Hypothalamus (tissue), 51 donors: ENCODE results near the gene PRAF2.
A peak's percentile ranks its signal among the peaks of the same experiment; 100 is the strongest.

Experiments used
- DNase-seq, 51 donors: peaks; one replicate each; lab custom pipeline; 2025; lab: John Stamatoyannopoulos, UW

Gene PRAF2, protein sequence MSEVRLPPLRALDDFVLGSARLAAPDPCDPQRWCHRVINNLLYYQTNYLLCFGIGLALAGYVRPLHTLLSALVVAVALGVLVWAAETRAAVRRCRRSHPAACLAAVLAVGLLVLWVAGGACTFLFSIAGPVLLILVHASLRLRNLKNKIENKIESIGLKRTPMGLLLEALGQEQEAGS

DNA sequence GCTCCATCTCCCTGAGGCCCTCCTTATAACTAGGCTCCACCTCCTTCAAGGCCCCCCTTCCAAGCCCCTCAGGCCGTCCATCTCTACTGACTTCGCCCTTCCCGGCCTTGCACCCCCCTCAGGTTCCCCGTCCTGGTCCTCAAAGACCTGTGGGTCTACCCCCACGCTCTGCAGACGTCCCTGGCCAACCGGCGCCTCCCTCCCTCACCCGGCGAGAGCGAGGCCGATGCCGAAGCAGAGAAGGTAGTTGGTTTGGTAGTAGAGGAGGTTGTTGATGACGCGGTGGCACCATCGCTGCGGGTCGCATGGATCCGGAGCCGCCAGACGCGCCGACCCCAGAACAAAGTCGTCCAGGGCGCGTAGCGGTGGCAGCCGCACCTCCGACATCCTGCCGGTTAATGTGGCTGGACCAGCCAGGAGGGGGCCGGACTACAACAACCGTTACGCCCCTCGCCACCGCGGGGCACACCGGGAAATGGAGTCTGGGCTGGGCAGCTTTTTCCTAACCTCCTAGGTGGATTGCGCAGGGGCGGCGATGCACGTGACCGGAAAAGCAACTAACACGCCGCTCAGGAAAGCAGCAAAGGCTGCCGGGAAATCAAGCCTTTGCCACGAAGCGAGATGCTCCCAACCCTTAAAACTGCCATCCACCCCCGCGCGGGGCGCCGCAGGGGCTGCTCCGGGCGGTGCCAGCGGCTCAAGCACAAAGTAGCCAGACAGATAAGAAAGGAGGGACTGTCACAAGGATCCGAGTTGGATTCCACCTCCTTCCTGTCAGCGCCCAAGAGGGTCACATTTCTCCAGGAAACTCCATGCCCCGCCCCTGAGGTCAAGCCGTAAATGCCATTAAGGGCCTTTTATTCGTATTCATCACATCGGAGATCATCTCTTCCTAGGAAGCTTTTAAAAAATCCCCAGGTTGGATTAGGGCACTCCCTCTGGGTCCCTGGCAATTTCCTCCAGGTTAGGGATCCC is at the start of gene PRAF2:
Gene PRAF2 (minus strand): TSS at position 402 of the 975 bp plus-strand sequence. CDS start 15 bp downstream, at position 387.
- DNase-seq: peak; percentile 40 to 93 (median 86)

GRCh38 chrX:49122499-49122898 is 48.7 kb upstream of the PRAF2 start:
- no peak for DNase-seq

GRCh38 chrX:49120091-49120490 is 46.3 kb upstream of the PRAF2 start:
- no peak for DNase-seq

- no peak for DNase-seq
These were observed 43.8 kb upstream of the PRAF2 start for GRCh38 chrX:49117581-49117980.

GRCh38 chrX:49116716-49117115 is 42.9 kb upstream of the PRAF2 start:
- DNase-seq: no peak

GRCh38 chrX:49116076-49116475 is 42.3 kb upstream of the PRAF2 start:
- no peak for DNase-seq

DNA sequence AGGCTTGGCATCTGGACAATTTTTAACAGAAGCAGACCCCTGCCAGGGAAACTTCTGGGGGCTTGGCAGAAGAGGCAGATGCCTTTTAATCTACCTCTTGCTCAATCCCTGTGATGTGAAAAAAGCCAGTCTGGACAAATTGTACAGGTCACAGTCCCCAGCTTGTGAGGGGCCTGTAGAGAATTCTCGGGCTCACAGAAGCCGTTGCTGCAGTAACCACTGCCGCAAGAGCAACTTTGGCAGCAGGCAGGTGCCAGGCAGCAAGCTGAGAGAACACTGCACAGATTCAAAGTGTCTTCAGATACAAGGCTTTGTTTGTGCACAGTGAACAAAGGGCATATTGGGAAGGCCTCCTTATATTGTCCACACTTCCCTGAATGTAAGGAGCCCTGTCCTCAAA is 38.0 kb upstream of the PRAF2 start:
- DNase-seq: peak in 42 of 51 donors; percentile 5 to 83 (median 44)

DNA sequence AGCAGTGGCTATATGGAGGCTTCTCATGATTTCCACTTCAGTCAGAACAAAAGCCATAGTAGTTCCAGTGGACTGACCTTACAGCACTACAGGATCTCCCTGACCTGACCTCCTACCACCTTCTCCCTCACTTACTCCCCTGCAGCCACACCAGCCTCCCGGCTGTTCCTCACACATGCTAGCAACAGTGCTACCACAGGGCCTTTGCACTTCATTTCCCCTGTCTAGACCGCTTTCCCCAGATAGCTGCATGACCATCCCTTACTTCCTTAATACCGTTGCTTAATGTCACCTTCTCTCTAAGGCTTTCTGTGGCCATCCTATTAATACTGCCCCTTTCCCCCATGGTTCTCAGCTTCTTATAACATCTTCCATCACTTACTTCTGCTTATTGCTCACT is 36.6 kb upstream of the PRAF2 start:
- no peak for DNase-seq

- DNase-seq: no peak
These were observed 34.8 kb upstream of the PRAF2 start for GRCh38 chrX:49108641-49109040.

DNA sequence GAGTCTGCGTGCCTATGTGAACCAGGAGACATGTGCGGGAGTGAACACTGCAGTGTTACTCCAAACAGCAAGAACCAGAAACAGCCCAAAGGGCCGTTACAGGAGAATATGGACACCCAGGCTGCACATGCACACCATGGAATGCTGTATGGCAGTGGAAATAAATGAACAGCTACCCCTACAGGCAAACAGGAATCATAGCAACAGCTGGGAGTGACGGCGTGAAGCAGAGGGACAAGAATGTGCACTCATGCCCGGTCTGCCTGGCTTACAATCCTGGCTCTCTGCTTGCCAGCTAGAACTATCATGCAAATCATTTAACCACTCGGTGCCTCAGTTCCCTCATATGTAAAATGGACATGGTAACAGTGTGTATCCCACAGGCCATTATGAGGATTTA is 33.1 kb upstream of the PRAF2 start:
- peak in 34 of 51 donors; percentile 0 to 48 (median 6) for DNase-seq

DNA sequence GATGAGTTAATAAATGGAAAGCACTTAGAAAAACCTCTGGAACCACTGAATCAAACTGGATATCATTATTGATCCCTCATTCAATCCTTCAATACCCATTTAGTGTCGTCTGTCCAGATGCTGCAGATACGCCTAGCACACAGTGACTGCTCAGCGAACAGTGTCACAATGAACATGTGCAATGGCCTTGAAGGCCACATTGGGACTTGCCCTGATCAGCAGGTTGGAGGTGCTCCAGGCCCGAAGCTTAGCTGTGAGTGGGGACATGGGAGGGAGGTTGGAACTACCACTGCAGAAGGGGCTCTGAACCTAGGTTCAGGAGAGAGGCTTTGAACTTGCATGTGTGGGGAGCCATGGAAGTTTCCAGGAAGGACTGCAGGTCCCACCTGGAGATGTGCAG is 32.5 kb upstream of the PRAF2 start:
- DNase-seq: no peak

GRCh38 chrX:49103637-49104036 is 29.8 kb upstream of the PRAF2 start:
- no peak for DNase-seq

DNA sequence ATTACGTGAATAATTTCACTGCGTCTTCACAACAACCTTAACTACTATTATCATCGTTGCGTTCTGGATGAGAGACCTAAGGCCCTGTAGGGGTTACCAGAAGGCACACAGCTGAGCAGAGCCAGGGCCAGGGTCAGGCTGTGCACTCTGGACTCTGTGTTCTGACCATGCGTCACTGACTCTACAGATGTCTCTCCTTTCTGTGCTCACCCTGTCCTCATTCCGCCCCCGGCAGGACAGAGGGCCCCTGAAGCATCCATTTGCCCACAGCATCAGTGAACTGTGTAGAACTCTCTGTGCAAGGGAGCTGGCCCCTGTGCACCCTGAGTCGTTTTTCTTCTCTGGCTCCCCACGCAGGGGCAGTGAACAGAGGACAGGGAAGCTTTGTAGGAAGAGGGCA is 28.4 kb upstream of the PRAF2 start:
- no peak for DNase-seq

- peak in 3 of 51 donors; percentile 0 to 26 (median 12) for DNase-seq
These were observed 27.8 kb upstream of the PRAF2 start for GRCh38 chrX:49101629-49101984.

- DNase-seq: peak; percentile 37 to 92 (median 81)
These were observed 27.2 kb upstream of the PRAF2 start for GRCh38 chrX:49100704-49101628.

DNA sequence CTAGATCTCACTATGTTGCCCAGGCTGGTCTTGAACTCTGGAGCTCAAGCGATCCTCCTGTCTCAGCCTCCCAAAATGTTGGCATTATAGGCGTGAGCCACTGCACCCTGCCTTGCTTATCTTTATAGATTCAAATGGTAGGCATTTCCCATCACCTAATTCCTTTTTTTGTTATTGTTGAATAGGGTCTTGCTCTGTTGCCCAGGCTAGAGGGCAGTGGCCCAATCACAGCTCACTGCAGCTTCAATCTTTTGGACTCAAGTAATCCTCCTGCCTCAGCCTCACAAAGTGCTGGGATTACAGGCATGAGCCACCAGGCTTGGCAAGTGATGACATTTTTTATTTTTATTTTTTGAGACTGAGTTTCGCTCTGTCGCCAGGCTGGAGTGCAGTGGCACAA is 22.6 kb upstream of the PRAF2 start:
- DNase-seq: no peak

DNA sequence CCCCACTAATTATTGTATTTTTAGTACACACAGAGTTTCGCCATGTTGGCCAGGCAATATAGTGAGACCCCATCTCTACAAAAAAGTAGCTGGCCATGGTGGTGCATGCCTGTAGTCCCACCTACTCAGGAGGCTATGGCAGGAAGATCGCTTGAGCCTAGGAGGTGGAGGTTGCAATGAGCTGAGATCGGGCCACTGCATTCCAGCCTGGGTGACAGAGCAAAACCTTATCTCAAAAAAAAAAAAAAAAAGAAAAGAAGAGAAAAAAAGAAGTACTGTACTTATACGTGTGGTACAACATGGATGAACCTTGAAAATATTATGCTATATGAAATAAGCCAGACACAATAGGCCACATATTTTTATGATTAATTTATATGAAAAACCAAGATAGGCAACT is 15.8 kb upstream of the PRAF2 start:
- no peak for DNase-seq

- DNase-seq: no peak
These were observed 8.6 kb upstream of the PRAF2 start for GRCh38 chrX:49082271-49082871.

DNA sequence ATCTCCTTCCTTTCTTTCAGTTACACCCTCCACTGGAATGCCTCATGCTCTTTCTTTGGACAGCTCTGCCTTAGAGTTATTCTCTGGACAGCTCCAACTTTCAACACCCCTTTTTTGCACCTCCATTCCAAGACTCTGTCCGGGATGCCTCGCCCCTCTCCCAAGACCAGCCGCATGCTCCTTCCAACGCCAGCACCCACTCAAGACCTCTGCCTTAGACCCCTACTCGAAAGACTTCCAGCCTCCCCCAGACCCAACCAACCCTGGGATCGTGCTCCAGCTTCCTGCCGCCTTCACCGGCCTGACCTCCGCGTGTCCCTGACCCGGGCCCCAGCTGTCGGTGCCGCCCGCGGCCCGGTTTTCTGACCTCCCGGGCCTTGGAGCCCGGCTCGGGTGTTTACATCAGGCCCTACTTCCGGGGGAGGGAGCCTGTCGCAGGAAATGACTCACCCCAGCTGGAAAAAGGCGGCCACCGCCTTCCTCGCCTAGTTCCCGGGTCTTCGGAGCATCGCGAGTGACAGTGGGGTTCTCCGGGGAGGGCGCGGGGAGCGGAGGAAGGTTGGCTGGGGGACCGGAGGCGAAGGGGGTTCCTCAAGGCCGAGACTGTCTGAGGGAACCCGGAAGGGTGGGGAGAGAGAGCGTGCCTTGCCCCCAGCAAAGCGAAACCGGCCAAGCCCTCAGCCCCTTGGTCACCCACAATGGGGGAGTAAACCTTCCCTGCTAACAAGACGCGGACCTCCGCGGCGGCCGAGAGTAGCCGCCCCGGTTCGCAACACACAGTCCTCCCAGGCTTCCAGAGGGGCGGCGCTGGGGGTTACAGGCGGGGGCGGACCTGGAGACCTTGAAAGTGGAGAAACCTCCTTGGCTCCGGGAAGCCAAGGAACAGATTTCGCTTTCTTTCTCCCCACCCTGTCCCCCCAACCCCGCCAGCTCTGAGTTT is 6.0 kb upstream of the PRAF2 start, which contains the start of gene WDR45:
Gene WDR45 (minus strand): TSS at position 399 of the 940 bp plus-strand sequence. CDS start 1,792 bp downstream, outside the sequence.
- DNase-seq: peak; percentile 2 to 81 (median 48)
